ENCODE results near the gene ZNF44.
"Not testable (repeated sequence)": the region's sequence is repeated elsewhere in the genome, so short reads cannot be mapped to it uniquely, and the experiment has no call there.

ZNF44 gene

DNA sequence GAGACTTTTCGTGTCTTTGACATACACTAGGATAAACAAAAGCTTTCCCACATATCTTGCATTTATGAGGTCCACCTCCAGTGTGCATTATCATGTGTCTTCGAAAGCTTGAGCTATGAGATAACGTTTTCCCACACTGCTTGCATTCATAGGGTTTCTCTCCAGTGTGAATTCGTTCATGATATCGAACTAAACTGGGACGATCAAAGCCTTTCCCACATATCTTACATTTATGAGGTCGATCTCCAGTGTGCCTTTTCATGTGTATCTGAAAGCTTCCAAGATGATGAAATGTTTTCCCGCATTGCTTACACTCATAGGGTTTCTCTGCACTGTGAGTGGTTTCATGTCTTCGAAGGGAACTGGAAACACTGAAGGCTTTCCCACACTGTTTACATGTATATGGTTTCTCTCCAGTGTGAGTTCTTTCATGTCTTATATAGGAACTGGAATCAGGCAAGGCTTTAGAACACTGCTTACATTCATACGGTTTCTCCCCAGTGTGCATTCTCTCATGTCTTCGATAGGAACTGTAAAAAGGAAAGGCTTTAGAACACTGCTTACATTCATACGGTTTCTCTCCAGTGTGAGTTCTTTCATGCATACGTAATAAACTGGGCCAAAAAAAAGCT lies 24.2 kb upstream of the ZNF44 start:
- in situ Hi-C loops (cut with HindIII; ENCODE audit: low pct_ligation_motif_present, low sequenced_read_pairs), result no loop called here
- H3K27ac ChIP-seq, result no peak overlapping the region
- no peaks in the 10 kb centered on the region for H3K36me3 ChIP-seq (replicated peaks)
- DNase-seq, result no peak
- TF ChIP-seq, protein P1, sequence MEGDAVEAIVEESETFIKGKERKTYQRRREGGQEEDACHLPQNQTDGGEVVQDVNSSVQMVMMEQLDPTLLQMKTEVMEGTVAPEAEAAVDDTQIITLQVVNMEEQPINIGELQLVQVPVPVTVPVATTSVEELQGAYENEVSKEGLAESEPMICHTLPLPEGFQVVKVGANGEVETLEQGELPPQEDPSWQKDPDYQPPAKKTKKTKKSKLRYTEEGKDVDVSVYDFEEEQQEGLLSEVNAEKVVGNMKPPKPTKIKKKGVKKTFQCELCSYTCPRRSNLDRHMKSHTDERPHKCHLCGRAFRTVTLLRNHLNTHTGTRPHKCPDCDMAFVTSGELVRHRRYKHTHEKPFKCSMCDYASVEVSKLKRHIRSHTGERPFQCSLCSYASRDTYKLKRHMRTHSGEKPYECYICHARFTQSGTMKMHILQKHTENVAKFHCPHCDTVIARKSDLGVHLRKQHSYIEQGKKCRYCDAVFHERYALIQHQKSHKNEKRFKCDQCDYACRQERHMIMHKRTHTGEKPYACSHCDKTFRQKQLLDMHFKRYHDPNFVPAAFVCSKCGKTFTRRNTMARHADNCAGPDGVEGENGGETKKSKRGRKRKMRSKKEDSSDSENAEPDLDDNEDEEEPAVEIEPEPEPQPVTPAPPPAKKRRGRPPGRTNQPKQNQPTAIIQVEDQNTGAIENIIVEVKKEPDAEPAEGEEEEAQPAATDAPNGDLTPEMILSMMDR (IDR thresholded peaks at IDR 0.05; ENCODE audit: low read depth, low read length, missing control alignments), result no peak
- no peaks in the 10 kb centered on the region for H3K27me3 ChIP-seq (replicated peaks)
- no peak overlapping the region for H3K4me3 ChIP-seq (ENCODE audit: low read depth, low read length)

DNA sequence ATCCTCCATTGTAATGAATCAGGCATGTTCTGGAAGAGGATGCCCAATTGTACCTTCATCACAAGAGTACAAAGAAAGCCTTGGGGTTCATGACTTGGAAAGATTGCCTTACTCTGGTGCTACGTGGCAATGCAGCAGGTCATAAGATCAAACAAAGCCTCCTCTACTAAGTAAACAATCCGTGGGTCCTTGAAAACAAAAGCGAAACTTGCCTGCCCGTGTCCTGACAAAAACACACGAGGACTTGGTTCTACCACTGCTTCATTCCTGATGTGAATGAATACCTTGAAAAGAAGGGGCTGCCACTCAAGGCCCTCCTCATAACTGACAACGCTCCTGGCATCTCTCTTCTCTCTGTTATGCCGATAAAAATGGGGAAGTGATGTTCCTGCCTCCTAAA lies 19.9 kb upstream of the ZNF44 start:
- TF ChIP-seq, protein P1 (IDR thresholded peaks at IDR 0.05; ENCODE audit: low read depth, low read length, missing control alignments), result no peak
- Histone ChIP-seq H3K27ac (no peak overlapping the region), H3K36me3 (replicated peaks) (no peaks in the 10 kb centered on the region), H3K27me3 (replicated peaks) (no peaks in the 10 kb centered on the region), H3K4me3 (ENCODE audit: low read depth, low read length) (no peak overlapping the region)
- no peak for DNase-seq
- in situ Hi-C loops (cut with HindIII; ENCODE audit: low pct_ligation_motif_present, low sequenced_read_pairs), result no loop called here

DNA sequence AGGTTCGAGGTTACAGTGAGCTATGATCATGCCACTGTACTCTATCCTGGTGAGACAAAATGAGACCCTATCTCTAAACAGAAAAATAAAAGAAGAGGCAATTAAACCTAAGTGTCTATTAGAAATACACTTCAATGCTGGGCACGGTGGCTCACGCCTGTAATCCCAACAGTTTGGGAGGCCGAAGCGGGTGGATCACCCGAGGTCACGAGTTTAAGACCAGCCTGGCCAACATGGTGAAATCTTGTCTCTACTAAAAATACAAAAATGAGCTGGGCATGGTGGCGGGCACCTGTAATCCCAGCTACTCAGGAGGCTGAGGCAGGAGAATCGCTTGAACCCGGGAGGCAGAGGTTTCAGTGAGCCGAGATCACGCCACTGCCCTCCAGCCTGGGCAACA lies 14.2 kb upstream of the ZNF44 start:
- DNase-seq; H3K27me3 ChIP-seq (replicated peaks); H3K4me3 ChIP-seq (ENCODE audit: low read depth, low read length); H3K27ac ChIP-seq; in situ Hi-C loops (cut with HindIII; ENCODE audit: low pct_ligation_motif_present, low sequenced_read_pairs); H3K36me3 ChIP-seq (replicated peaks): not testable (repeated sequence)

DNA sequence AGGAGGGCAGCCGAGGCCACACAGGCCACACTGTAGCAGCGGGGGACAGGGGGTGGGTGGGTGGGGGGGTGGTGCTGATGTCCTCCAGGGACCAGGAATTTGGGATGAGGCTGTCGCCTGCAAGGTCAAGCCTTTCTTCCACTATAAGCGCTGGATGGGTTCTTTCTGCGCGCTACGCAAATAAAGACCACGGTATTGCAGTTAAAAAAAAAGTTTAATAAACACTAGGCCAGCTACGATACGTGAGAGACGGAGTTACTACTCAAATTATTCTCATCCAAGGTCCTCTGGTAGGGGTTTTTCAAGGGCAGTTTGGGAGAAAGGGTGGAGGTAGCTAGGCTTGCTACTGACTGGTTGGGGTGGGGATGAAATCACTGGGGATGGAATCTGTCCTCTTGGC lies 508 bp upstream of the ZNF44 start:
- no peaks in the 10 kb centered on the region for H3K27me3 ChIP-seq (replicated peaks)
- peak overlapping the region; percentile 81 for H3K4me3 ChIP-seq (ENCODE audit: low read depth, low read length)
- no peak overlapping the region for H3K27ac ChIP-seq
- H3K36me3 ChIP-seq (replicated peaks), result no peaks in the 10 kb centered on the region
- DNase-seq, result no peak
- TF ChIP-seq, protein P1 (IDR thresholded peaks at IDR 0.05; ENCODE audit: low read depth, low read length, missing control alignments), result no peak
- in situ Hi-C loops (cut with HindIII; ENCODE audit: low pct_ligation_motif_present, low sequenced_read_pairs), result no loop called here

DNA sequence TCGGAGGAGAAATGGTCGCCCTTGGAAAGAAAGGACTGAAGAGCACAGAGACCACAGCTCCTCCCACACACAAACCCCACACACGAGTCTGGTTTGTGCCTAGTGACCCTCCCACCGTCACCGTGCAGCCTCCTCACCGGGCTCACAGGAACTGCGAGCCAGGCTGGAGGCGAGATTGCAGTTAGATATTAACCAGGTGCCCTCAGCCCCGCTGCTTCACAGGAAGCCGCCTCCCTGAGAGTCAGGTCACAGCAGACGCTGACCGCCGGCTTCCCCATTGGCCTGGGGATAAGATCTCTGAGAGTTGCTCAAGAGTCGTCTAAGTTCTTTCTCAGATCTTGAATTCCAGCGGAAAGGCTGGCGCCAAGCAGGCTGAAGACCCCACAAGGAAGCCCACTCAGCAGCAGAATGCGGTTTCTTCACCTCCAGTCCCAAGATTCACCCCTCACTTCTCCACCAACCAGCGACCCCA lies 870 bp downstream of the ZNF44 start:
- H3K27ac ChIP-seq, result peak overlapping the region; percentile 43
- peak overlapping the region; percentile 81 for H3K4me3 ChIP-seq (ENCODE audit: low read depth, low read length)
- in situ Hi-C loops (cut with HindIII; ENCODE audit: low pct_ligation_motif_present, low sequenced_read_pairs), result no loop called here
- DNase-seq, result peak; percentile 28
- H3K36me3 ChIP-seq (replicated peaks), result no peaks in the 10 kb centered on the region
- TF ChIP-seq, protein P1 (IDR thresholded peaks at IDR 0.05; ENCODE audit: low read depth, low read length, missing control alignments), result no peak
- H3K27me3 ChIP-seq (replicated peaks), result no peaks in the 10 kb centered on the region

DNA sequence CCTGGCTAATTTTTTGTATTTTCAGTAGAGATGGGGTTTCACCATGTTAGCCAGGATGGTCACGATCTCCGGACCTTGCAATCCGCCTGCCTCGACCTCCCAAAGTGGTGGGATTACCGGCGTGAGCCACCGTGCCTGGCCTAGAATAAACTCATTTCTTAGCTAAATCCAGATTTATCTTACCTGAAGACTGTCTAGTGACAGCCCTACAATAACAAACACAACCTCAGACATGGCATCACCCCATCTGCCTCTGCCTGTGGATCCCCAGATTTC lies 5.0 kb downstream of the ZNF44 start:
- in situ Hi-C loops (cut with HindIII; ENCODE audit: low pct_ligation_motif_present, low sequenced_read_pairs), result no loop called here
- H3K27ac ChIP-seq, result no peak overlapping the region
- H3K36me3 ChIP-seq (replicated peaks), result no peaks in the 10 kb centered on the region
- H3K4me3 ChIP-seq (ENCODE audit: low read depth, low read length), result no peak overlapping the region
- DNase-seq, result no peak
- no peaks in the 10 kb centered on the region for H3K27me3 ChIP-seq (replicated peaks)
- TF ChIP-seq, protein P1 (IDR thresholded peaks at IDR 0.05; ENCODE audit: low read depth, low read length, missing control alignments), result no peak

All from brain microvascular endothelial cell (primary cell).